TTC549 (cell line): ENCODE data around the gene ATCAY.
"Not testable (repeated sequence)": the region's sequence is repeated elsewhere in the genome, so short reads cannot be mapped to it uniquely, and the experiment has no call there.

Experiments used
- FAIRE-seq: peaks from 2 replicates; lab custom pipeline; 2012; peaks lifted over from hg19 to GRCh38; lab: Jason Lieb, UNC

The ATCAY gene

GRCh38 chr19:3949997-3950859 lies 69.7 kb downstream of the ATCAY start:
- no peak for FAIRE-seq

- no peak for FAIRE-seq
Observed at GRCh38 chr19:3950871-3951861, 70.7 kb downstream of the ATCAY start.

- not testable (repeated sequence) for FAIRE-seq
Observed at GRCh38 chr19:3952755-3953276, 72.3 kb downstream of the ATCAY start.

- no peak for FAIRE-seq
Observed at GRCh38 chr19:3954107-3954506, 73.6 kb downstream of the ATCAY start.

- FAIRE-seq: not testable (repeated sequence)
Observed at GRCh38 chr19:3955276-3955675, 74.8 kb downstream of the ATCAY start.

- no peak for FAIRE-seq
Observed at GRCh38 chr19:3955688-3956087, 75.2 kb downstream of the ATCAY start.

- no peak for FAIRE-seq
Observed at GRCh38 chr19:3958836-3959765, 78.6 kb downstream of the ATCAY start.

- FAIRE-seq: no peak
Observed at GRCh38 chr19:3959766-3960131, 79.3 kb downstream of the ATCAY start.

GRCh38 chr19:3961007-3961406 lies 80.5 kb downstream of the ATCAY start:
- no peak for FAIRE-seq

GRCh38 chr19:3963458-3964255 lies 83.2 kb downstream of the ATCAY start:
- FAIRE-seq: no peak

- no peak for FAIRE-seq
Observed at GRCh38 chr19:3964256-3965194, 84.0 kb downstream of the ATCAY start.

- no peak for FAIRE-seq
Observed at GRCh38 chr19:3966051-3967017, 85.8 kb downstream of the ATCAY start.

- not testable (repeated sequence) for FAIRE-seq
Observed at GRCh38 chr19:3967983-3968382, 87.5 kb downstream of the ATCAY start.

- peak; percentile 71 for FAIRE-seq
Observed at GRCh38 chr19:3968556-3969434, 88.3 kb downstream of the ATCAY start.

GRCh38 chr19:3969435-3970312 lies 89.2 kb downstream of the ATCAY start:
- FAIRE-seq: no peak

GRCh38 chr19:3970313-3970807 lies 89.9 kb downstream of the ATCAY start:
- FAIRE-seq: no peak
